HUES64 (cell line): ENCODE results near the gene MINAR1.

Source experiments
- H3K27ac ChIP-seq: 2 replicates; pipeline ENCODE4 v1.7.0; 2013; ENCODE audit warnings: low read depth, low read length, inconsistent platforms
- H3K27me3 ChIP-seq: 2 replicates; pipeline ENCODE4 v1.6.1; 2013; ENCODE audit warnings: mild to moderate bottlenecking, low read length; ENCODE audit not compliant: insufficient read depth
- H3K36me3 ChIP-seq: 2 replicates; pipeline ENCODE4 v1.6.1; 2013; ENCODE audit warnings: mild to moderate bottlenecking, low read length; ENCODE audit not compliant: insufficient read depth
- H3K4me1 ChIP-seq: 2 replicates; pipeline ENCODE4 v1.6.1; 2013; ENCODE audit warnings: mild to moderate bottlenecking, low read length, moderate library complexity; ENCODE audit not compliant: insufficient read depth
- H3K4me3 ChIP-seq: 2 replicates; pipeline ENCODE4 v1.5.1; 2013; ENCODE audit warnings: mild to moderate bottlenecking, low read length, moderate library complexity
- H3K9ac ChIP-seq: 2 replicates; pipeline ENCODE4 v1.6.1; 2013; ENCODE audit warnings: mild to moderate bottlenecking, low read depth, low read length
- H3K9me3 ChIP-seq: 2 replicates; pipeline ENCODE4 v1.6.1; 2013; ENCODE audit warnings: low read depth, low read length; ENCODE audit not compliant: insufficient read depth
- WGBS: fragments of 150-250, 120-280 bp; methylation state at CpG from one replicate; pipeline ENCODE4 v1.1.7; 2013; ENCODE audit warnings: missing lambda C conversion rate; 5-methylcytosine and 5-hydroxymethylcytosine counted together

MINAR1 gene

GRCh38 chr15:79432345-79433275 is 474 bp downstream of the MINAR1 start:
- Histone ChIP-seq H3K27ac (no peak overlapping the region), H3K4me3 (peak overlapping the region; percentile 52), H3K9ac (no peak overlapping the region), H3K9me3 (no peaks in the 10 kb centered on the region), H3K36me3 (no peaks in the 10 kb centered on the region), H3K27me3 (peaks cover 92% of the 10 kb centered on the region), H3K4me1 (peaks cover 27% of the 10 kb centered on the region)
- 2% methylated on average over 84 of the region's 84 CpGs for WGBS

DNA sequence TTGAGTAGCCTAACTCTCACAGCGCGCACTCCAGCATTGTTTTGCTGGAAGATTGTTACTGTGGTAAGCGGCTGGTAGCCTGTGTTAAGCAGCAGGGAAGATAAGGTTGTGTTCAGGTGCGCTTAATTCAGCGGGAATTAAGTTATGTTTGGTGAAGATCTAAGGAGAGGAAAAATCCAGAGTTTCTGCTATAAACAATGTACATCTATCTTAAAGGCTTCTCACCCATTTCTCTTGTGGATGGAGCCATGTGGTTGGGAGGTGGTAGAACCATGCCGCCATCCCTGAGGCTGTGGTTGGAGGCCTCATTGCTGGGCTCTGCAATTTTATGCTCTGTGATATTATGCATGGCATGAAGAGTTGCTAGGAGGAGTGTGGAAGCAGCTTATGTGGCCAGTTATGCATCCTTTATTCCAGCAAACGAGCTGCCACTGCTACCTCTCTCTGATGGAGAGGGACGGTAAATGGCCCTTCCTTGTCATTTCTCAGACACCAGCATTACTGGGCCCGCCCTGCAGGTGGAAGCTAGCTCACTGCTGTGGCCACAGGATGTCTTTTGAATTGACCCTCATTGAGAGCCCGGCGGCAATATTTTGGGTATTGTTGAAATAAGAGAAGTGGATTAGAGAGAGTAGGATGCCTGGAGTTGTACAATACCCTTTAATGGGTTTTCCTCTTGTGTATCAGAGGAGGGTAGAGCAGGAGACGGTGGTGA is 1.3 kb downstream of the MINAR1 start:
- Histone ChIP-seq H3K9me3 (no peaks in the 10 kb centered on the region), H3K4me1 (peaks cover 27% of the 10 kb centered on the region), H3K4me3 (peak overlapping the region; percentile 52), H3K27me3 (peaks cover 85% of the 10 kb centered on the region), H3K36me3 (no peaks in the 10 kb centered on the region), H3K9ac (no peak overlapping the region), H3K27ac (no peak overlapping the region)
- WGBS = 27% methylated on average over 12 of the region's 12 CpGs

DNA sequence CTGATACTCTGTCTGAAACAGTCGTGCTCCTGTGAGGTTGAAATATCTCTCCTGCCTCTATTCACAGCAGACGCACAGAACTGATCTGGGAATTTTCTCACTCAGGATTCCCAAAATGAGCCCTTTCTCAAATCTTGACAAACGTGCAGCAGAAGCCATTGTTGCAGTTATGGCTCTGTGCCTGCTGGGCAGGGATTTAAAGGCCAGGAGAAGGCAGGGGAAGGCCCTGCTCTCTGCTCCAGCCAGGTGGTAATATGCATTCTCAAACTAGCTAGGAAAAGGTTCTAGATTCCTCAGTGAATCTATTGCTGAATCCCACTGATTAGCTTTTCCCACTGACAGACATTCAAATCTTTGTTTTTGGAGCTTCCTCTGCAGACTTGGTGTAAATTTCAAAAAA is 2.2 kb downstream of the MINAR1 start:
- 79% methylated on average over 3 of the region's 3 CpGs for WGBS
- Histone ChIP-seq H3K9ac (no peak overlapping the region), H3K9me3 (no peaks in the 10 kb centered on the region), H3K27ac (no peak overlapping the region), H3K4me3 (no peak overlapping the region), H3K4me1 (peaks cover 27% of the 10 kb centered on the region), H3K36me3 (no peaks in the 10 kb centered on the region), H3K27me3 (peaks cover 76% of the 10 kb centered on the region)

GRCh38 chr15:79436037-79436780 is 4.1 kb downstream of the MINAR1 start:
- H3K4me1 ChIP-seq = peaks cover 17% of the 10 kb centered on the region; the same call in 1 of the 2 replicates
- H3K9me3 ChIP-seq = no peaks in the 10 kb centered on the region
- 87% methylated on average over 8 of the region's 8 CpGs for WGBS
- H3K9ac ChIP-seq = no peak overlapping the region
- H3K36me3 ChIP-seq = no peaks in the 10 kb centered on the region
- no peak overlapping the region for H3K27ac ChIP-seq
- H3K27me3 ChIP-seq = peaks cover 57% of the 10 kb centered on the region
- H3K4me3 ChIP-seq = no peak overlapping the region

- Histone ChIP-seq H3K9me3 (no peaks in the 10 kb centered on the region), H3K27ac (no peak overlapping the region), H3K4me1 (peaks cover 17% of the 10 kb centered on the region; the same call in 1 of the 2 replicates), H3K9ac (no peak overlapping the region), H3K27me3 (peaks cover 45% of the 10 kb centered on the region), H3K36me3 (no peaks in the 10 kb centered on the region), H3K4me3 (no peak overlapping the region)
- WGBS = 87% methylated on average over 2 of the region's 2 CpGs
Observed at GRCh38 chr15:79437275-79438000, 5.3 kb downstream of the MINAR1 start.

- peaks cover 27% of the 10 kb centered on the region for H3K27me3 ChIP-seq
- no peak overlapping the region for H3K4me3 ChIP-seq
- H3K36me3 ChIP-seq = no peaks in the 10 kb centered on the region
- peaks cover 3% of the 10 kb centered on the region; the same call in 1 of the 2 replicates for H3K4me1 ChIP-seq
- H3K9me3 ChIP-seq = no peaks in the 10 kb centered on the region
- no peak overlapping the region for H3K27ac ChIP-seq
- 92% methylated on average over 5 of the region's 5 CpGs for WGBS
- no peak overlapping the region for H3K9ac ChIP-seq
Observed at GRCh38 chr15:79439236-79439635, 7.1 kb downstream of the MINAR1 start.

DNA sequence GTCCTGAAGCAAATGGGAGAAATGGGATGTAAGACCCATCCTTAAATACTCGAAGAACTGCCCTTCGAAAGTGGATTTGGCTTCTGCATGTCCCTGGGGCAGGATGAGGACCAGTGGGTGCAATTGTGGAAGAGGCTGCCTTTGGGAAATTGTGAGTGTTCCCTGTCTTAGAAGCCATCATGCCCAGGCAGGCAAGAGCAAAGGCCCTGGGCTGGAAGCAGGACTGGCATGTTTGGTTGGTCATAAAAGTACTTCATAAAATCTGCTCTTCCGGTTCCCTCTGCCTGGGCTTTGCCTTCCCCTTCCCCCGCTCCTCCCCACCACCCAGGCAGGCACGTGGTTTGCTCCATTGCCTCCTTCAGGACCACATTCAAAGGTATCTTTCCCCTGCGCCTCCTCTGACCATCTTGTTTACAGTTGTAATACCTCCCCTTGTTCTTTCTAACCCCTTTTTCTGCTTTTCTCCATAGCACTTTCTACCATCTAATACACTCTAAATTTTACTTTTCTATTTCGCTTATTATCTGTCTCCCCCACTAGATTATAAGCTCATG is 8.3 kb downstream of the MINAR1 start:
- no peak overlapping the region for H3K4me3 ChIP-seq
- WGBS = 74% methylated on average over 7 of the region's 7 CpGs

DNA sequence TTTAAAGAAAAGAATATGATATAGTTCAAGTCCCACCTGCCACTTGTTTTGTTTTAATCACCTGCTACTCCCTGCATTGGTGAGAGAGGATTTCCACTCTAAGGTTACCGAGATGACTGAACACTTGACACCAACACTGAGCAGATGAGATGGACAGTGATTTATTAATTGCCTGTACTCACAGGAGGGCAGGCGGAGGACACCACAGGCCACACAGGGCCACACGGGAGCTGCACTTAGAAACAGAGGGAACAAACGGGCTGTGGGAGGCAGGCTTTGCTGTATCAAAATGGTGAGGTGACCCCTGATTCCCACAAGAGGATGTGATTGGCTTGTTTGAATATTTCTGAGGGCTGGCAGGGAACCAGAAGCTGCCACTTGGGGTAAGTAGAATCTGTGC is 10.8 kb downstream of the MINAR1 start:
- no peaks in the 10 kb centered on the region for H3K36me3 ChIP-seq
- peaks cover 3% of the 10 kb centered on the region; the same call in 1 of the 2 replicates for H3K4me1 ChIP-seq
- WGBS = 83% methylated on average over 4 of the region's 4 CpGs
- no peak overlapping the region for H3K4me3 ChIP-seq
- no peaks in the 10 kb centered on the region for H3K27me3 ChIP-seq
- no peak overlapping the region for H3K27ac ChIP-seq
- H3K9me3 ChIP-seq = no peaks in the 10 kb centered on the region
- no peak overlapping the region for H3K9ac ChIP-seq

More for the DNA sequence above, 8.3 kb downstream of the MINAR1 start:
- Histone ChIP-seq H3K9me3 (no peaks in the 10 kb centered on the region), H3K27ac (no peak overlapping the region), H3K36me3 (no peaks in the 10 kb centered on the region), H3K4me1 (peaks cover 3% of the 10 kb centered on the region; the same call in 1 of the 2 replicates), H3K27me3 (peaks cover 16% of the 10 kb centered on the region), H3K9ac (no peak overlapping the region)

GRCh38 chr15:79447060-79447459 is 14.9 kb downstream of the MINAR1 start:
- whole genome bisulfite sequencing = 88% methylated on average over 1 of the region's 1 CpG
- H3K27me3 ChIP-seq = no peaks in the 10 kb centered on the region
- no peaks in the 10 kb centered on the region for H3K9me3 ChIP-seq
- H3K9ac ChIP-seq = no peak overlapping the region
- H3K4me1 ChIP-seq = 0 out of 2 replicates have a peak, but pooled peaks cover 3% of the 10 kb centered on the region
- no peak overlapping the region for H3K4me3 ChIP-seq
- no peaks in the 10 kb centered on the region for H3K36me3 ChIP-seq
- no peak overlapping the region for H3K27ac ChIP-seq

- no peaks in the 10 kb centered on the region for H3K9me3 ChIP-seq
- H3K27me3 ChIP-seq = no peaks in the 10 kb centered on the region
- H3K4me3 ChIP-seq = no peak overlapping the region
- H3K36me3 ChIP-seq = no peaks in the 10 kb centered on the region
- H3K27ac ChIP-seq = no peak overlapping the region
- WGBS = 88% methylated on average over 3 of the region's 3 CpGs
- no peak overlapping the region for H3K9ac ChIP-seq
- 0 out of 2 replicates have a peak, but pooled peaks cover 3% of the 10 kb centered on the region for H3K4me1 ChIP-seq
Observed at GRCh38 chr15:79450648-79451047, 18.5 kb downstream of the MINAR1 start.
